NB4 (cell line): Measurements from ENCODE around the gene SCNN1B.
"Not testable (repeated sequence)": the region's sequence is repeated elsewhere in the genome, so short reads cannot be mapped to it uniquely, and the experiment has no call there.

ENCODE experiments used
- POLR2A ChIP-seq: IDR thresholded peaks from 2 replicates; pipeline ENCODE4 v1.6.1; 2011; ENCODE audit warnings: mild to moderate bottlenecking; ENCODE audit not compliant: insufficient read length; ENCODE audit errors: extremely low read depth
- TF ChIP-seq, protein P1 (sequence below): IDR thresholded peaks from one replicate; pipeline ENCODE4 v1.5.1; 2012; ENCODE audit warnings: low read depth, low read length

DNA sequence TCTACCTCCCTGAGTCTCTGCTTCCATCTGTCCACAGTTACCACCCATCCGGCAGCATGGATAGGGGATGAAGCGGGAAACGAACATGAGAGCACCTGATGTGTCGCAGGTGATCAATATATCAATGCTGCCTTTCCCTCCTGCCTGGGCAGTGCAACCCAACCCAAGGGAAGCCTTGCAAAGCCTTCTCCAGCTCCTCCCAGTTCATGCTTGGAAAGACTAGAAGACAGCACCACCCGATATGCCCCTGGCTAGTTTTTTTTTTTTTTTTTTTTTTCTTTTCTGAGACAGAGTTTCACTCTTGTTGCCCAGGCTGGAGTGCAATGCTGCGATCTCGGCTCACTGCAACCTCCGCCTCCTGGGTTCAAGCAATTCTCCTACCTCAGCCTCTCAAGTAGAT is 87.8 kb downstream of the SCNN1B start:
- TF ChIP-seq, protein P1, sequence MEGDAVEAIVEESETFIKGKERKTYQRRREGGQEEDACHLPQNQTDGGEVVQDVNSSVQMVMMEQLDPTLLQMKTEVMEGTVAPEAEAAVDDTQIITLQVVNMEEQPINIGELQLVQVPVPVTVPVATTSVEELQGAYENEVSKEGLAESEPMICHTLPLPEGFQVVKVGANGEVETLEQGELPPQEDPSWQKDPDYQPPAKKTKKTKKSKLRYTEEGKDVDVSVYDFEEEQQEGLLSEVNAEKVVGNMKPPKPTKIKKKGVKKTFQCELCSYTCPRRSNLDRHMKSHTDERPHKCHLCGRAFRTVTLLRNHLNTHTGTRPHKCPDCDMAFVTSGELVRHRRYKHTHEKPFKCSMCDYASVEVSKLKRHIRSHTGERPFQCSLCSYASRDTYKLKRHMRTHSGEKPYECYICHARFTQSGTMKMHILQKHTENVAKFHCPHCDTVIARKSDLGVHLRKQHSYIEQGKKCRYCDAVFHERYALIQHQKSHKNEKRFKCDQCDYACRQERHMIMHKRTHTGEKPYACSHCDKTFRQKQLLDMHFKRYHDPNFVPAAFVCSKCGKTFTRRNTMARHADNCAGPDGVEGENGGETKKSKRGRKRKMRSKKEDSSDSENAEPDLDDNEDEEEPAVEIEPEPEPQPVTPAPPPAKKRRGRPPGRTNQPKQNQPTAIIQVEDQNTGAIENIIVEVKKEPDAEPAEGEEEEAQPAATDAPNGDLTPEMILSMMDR = not testable (repeated sequence)
- TF ChIP-seq POLR2A = not testable (repeated sequence)
